ENCODE results near the gene OR10A3. TPM values are rescaled to one million over a fixed set of nuclear protein-coding genes. Genes with fewer than 3 reads are reported as not detected.
"Not testable (repeated sequence)": the region's sequence is repeated elsewhere in the genome, so short reads cannot be mapped to it uniquely, and the experiment has no call there.

The OR10A3 gene, protein sequence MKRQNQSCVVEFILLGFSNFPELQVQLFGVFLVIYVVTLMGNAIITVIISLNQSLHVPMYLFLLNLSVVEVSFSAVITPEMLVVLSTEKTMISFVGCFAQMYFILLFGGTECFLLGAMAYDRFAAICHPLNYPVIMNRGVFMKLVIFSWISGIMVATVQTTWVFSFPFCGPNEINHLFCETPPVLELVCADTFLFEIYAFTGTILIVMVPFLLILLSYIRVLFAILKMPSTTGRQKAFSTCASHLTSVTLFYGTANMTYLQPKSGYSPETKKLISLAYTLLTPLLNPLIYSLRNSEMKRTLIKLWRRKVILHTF
- total RNA-seq = not detected
- long read RNA-seq = 0 reads

DNA sequence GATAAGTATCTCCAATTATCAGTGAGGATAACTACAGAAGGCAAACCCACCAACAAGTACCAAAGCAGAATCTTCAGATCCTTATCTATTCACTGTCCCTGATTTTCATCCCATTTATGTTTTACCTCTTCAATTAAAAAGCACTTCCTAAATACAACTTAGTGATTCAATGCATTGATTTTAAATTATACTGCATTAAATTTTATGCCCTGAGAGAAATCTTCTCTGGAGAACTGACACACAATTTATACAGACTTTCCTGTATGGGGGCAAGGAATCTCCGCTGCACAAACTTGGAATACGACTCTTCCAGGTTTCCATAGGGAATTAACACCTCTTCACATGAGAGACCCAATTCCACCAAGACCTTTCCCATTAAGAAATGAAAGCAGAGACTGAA lies at the start of gene OR10A3:
TSS of gene OR10A3 (minus strand) at position 101 of the 400 bp plus-strand sequence. CDS start 2,188 bp downstream, outside the sequence.
- ATAC-seq (no peak), DNase-seq (no peak)
- intact Hi-C loops (cut with DNase I) = no loop called here

DNA sequence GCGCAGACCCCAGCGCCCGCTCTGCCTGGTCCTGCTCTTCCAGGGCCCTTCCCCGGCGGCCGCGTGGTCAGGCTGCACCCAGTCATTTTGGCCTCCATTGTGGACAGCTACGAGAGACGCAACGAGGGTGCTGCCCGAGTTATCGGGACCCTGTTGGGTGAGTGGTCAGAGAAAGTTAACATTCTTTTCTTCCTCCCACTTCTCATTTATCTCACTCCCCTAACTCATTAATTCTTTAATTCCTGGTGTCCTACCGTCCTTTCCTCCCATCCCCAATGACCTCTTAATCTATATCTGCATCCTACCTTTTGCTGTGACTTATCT lies 46.0 kb upstream of the OR10A3 start:
- DNase-seq = not testable (repeated sequence)
- ATAC-seq = peak in 1 of 2 donors; percentile 45
- intact Hi-C loops (cut with DNase I) = loop anchor here (2.0 to 10.0 kb wide), 3 partner anchors 93 to 890 kb away; no protein-coding TSS in a partner anchor

DNA sequence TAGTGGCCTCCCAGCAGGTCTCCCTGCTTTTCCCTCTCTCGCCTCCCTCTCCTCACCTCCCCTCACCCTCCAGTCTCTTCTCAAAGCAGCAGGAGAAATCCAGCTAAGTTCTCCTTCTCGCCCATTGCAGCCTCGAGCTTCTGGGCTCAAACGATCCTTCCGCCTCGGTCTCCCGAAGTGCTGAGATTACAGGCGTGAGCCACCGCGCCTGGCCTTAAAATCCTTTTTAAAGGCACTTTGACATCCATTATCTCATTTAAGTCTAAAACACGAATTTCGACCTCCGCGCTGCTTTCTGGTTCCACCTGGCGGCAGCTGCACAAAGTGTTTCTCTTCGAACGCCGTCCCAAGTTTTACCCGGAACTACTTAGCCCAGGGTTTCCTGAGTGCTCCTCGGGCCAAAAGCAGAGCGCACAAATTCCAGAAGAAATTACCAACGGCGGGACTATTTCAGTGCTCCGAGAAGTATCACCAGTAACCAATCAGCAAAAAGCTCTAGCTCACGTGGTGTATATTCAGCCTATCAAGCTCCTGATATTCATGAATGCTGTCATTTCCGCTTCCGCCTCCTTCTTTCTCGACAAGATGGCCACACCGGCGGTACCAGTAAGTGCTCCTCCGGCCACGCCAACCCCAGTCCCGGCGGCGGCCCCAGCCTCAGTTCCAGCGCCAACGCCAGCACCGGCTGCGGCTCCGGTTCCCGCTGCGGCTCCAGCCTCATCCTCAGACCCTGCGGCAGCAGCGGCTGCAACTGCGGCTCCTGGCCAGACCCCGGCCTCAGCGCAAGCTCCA lies 45.5 kb upstream of the OR10A3 start, which contains the start of gene EIF3F:
TSS of gene EIF3F (plus strand) at position 570 of the 792 bp plus-strand sequence. CDS start at position 586, 16 bp downstream.
- ATAC-seq (peak; percentile 99 to 100), DNase-seq (peak; percentile 89)
- intact Hi-C loops (cut with DNase I) = loop anchor here (2.0 to 10.0 kb wide), 3 partner anchors 92 to 890 kb away; no protein-coding TSS in a partner anchor

DNA sequence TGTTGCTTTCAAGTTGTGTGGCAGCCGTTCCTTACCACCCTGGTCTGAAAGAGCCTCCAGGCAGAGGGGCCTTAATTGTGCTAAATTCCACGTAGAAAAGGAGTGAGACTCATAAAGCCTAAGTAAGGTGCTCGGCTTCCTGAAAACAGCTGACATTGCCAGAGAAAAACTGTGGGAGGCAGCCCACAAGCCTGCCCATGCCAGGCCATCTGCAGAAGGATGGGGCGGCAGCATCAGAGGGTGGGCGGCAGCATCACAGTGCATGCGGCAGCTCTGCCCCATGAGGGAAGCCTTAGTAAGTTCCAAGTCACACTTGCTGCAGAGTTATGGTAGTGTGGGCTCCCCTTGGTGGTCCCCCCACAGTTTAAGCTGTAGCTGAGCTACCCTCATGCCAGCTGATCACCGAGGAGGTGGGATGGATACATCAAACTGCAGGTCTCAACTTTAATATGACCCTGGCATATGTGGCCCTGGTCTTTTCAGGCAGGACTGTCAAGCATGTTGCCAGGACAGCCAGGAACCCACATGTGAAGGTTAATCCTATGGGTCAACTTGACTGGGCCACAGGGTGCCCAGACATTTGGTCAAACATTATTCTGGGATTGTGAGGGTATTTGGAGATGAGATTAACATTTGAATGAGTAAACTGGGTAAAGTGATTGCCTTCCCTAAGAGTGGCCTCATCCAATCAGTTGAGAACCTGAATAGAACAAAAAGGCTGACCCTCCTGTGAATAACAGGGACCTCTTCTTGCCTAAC lies 42.5 kb upstream of the OR10A3 start:
- ATAC-seq (no peak), DNase-seq (no peak)
- intact Hi-C loops (cut with DNase I) = loop anchor here in 1 of 2 donors (10.0 kb wide), 1 partner anchor 89 kb away; no protein-coding TSS in a partner anchor

DNA sequence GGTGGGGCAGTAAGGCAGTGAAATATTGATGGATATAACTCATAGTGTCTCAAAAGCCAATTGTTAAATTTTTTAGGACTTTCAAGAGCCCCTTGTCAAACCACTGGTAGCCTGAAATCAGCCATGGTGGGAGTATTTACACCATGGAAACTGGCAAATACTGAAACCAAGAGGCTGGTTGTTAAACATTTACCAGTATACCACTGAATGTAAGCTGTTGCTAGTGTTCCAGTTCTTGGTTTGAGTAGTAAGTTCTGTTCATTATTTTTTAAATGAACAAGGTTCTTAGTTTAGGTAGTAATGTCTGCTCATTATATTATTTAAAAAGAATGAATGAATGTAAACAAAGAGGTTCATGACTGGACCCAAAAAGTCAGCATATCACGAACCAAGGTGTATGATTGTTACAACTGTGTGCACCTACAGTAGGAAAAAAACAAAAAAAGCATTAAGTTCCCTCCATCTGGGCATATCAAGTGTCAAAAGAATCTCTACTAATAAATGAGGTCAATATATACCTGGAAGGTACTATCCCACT lies 41.1 kb upstream of the OR10A3 start:
- intact Hi-C loops (cut with DNase I) = loop anchor here in 1 of 2 donors (10.0 kb wide), 1 partner anchor 88 kb away; no protein-coding TSS in a partner anchor
- ATAC-seq (no peak), DNase-seq (no peak)

DNA sequence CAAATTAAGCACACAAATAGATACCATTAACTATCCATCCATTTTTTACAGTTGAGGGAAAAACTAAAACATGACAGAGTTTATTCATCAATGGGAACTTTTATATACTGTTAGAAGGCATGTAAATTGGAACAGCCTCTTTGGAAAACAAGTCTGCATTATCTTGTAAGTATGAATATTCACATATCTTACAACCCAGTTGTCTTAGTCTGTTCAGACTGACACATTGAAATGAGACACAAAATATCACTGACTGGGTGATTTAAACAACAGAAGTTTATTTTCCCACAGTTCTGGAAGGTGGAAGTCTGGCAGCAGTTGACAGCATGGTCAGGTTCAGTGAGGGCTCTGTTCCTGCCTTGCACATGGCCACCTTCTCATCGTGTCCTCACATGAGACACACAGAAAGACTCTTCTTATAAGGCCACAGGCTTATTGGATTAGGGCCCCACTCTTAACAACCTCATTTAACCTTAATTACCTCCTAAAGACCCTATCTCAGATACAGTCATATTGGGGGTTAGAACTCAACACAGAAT lies 40.2 kb upstream of the OR10A3 start:
- DNase-seq (no peak), ATAC-seq (no peak)
- intact Hi-C loops (cut with DNase I) = loop anchor here in 1 of 2 donors (10.0 kb wide), 1 partner anchor 87 kb away; no protein-coding TSS in a partner anchor

DNA sequence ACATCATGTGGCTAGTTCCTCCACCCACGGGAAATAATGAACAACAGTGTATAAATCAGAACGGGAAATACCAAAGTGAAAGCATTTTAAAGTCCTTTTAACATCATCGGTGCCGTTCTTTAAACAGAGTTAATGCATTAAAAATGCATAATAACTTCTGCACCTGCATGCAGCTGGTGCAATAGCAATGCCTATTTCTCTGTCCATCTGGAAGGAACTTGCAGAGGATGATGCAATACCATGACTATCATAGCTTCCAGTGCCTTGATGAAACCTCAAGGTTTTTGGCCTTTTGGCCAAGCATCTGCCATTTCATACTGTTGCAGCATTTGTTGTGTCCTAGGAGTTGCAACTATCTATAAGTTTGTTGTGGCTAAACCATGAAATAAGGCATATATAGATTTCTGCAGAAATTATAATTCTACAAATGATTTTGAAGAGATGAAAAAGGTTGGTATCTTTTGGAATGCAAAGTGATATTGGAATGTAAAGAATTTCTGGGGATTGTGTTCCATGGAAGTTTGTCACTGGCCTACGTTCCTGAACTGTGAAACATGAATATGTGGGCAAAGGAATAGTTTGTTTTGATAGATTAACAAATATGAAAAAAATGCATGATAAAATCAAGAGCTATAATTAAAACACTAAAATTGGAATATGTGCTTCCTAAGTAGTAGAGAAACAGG lies 35.9 kb upstream of the OR10A3 start:
- ATAC-seq = no peak
- DNase-seq = no peak
- intact Hi-C loops (cut with DNase I) = no loop called here

DNA sequence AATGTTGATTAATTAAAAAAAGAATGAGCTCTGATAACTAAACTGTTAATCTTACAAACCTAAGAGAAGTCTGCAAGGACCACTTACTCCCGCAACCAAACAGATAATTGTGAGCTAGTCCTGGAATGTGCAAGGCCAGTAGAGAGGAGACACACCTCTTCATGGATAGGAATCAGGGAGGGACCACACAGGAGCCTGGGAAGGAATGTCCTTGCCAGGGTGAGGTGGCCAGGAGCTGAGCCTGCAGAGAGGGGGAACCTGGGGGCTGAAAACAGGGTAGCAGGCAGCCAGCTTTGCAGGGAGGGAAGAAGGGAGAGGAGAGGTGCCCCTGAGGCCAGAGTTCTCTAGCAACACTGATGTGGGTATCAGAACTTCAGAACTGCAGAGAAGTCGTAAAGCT lies 33.2 kb upstream of the OR10A3 start:
- ATAC-seq = no peak
- intact Hi-C loops (cut with DNase I) = no loop called here
- no peak for DNase-seq

DNA sequence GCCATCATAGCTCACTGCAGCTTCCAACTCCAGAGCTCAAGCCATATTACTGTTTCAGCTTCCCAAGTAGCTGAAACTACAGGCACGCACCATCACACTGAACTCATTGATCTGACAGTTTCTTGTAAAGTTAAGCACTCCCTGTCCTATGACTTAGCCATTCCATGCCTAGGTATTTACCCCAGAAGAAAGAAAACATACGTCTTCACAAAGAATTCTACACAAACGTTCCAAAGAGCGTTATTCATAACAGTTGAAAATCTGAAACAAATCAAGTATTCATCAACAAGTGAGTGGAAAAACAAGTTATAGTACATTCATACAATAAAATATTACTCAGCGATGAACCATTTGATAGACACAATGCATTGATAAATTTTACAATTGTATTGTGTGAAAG lies 31.5 kb upstream of the OR10A3 start:
- intact Hi-C loops (cut with DNase I) = no loop called here
- no peak for DNase-seq
- no peak for ATAC-seq

DNA sequence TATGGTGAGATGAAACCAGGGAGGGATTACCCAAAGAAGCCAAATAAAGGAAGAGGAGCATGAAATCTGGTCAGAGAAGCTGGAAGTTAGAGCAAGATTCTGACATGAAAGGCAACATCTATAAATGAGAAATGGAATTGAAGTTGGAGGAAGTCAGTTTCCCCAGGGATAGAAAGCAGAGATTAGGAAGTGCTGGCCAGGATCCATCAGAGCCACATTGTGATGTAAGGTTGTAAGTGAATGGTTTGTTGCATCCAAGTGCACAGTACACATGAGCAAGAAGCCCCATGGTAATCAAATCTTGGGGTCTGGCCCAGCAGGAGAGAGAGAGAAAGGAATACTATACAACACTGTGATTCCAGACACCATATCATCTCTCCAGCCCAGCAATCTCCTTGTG lies 30.3 kb upstream of the OR10A3 start:
- no peak for ATAC-seq

DNA sequence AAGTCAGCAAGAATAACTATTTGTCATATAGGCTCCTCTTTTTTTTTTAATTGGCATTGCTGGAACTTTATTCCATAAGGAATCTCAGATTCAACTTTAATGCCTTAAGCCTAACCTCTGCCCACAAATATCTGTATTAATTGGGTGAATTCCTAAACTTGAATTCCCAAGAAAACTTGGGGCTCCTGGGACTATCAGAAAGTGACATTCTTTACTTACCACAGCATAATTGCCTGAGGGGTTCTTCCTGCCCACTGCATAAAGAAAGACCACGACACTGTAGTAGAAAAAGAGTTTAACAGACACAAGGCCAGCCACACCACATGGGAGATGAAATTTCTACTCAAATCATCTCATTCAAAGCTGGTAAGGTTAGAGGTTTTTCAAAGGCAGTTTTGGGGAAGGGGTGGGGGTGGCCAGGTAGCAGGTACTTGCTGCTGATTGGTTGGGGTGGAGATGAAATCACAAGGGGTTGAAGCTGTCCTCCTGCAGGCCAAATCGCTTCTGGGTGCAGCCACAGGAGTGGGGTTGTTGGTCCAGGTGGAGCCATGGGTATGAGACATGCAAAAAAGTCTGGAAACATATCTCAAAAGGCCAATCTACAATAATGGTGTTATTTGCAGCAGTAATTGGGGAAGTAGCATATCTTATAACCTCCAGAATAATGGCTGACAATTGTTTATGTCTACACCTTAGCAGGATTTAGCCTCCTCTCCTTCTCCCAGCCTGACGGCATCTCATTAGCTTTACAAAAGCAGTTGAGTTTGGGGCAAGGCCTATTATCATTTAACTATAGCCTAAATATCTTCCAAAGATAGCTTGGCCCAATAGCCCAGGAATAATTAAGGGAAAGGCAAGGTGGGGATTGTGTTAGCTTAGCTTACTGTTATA lies 28.5 kb upstream of the OR10A3 start:
- intact Hi-C loops (cut with DNase I) = no loop called here
- no peak for DNase-seq
- no peak for ATAC-seq

More for the DNA sequence above, 30.3 kb upstream of the OR10A3 start:
- DNase-seq = no peak
- intact Hi-C loops (cut with DNase I) = no loop called here

DNA sequence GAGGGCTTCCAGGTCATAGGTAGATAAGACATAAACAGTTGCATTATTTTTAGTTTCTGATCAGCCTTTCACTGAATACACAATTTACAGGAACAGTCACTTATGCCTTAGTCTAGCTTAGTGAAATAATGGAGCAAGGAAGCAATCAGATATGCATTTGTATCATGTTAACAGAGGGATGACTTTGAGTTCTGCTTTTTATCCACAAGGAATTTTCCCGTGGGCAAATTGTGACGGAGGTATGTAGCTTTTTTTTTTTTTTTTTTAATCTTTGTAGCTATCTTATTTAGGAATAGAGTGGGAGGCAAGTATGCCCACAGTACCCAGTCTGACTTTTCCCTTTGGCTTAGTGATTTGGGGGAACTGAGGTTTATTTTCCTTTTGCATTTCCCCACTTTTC lies 27.2 kb upstream of the OR10A3 start:
- intact Hi-C loops (cut with DNase I) = no loop called here
- no peak for DNase-seq
- no peak for ATAC-seq

DNA sequence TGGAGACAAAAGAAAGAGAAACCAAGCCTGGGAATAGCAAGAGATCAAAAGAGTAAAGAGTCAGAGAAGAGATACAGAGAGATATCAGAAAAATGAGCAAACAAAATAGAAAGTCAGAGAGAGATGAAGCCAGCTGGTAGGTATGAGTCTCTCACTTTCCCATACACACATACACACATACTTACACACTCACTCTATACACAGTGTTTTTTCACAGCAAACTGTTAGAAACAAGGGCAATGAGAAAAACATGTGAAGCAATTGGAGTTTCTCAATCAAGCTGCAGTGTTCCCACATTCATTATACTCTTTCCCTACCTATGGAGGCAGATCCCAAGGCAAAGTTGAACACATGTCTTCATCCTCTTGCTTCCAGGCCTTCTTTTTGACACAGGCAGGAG lies 26.3 kb upstream of the OR10A3 start:
- DNase-seq (no peak), ATAC-seq (no peak)
- intact Hi-C loops (cut with DNase I) = no loop called here

DNA sequence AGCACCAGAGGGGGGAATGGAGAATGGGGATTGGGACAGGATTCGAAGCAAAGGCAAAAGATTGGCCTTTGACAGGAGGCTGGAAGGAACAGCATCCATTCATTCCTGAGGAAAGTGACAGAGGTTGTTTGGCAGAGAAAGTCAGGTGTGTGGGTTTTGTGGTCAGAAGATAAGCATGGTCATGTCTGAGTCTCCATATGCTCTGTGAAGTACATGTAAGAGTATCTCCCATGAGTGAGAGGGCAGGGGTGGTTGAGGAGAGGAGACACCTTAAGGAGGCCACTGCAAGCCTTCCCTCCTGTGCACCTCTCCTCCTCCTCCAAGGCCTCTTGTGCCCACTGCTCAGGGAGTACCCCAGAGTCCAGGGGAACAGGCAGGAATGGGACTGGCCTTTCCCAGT lies 25.6 kb upstream of the OR10A3 start:
- no peak for DNase-seq
- ATAC-seq = no peak
- intact Hi-C loops (cut with DNase I) = no loop called here

DNA sequence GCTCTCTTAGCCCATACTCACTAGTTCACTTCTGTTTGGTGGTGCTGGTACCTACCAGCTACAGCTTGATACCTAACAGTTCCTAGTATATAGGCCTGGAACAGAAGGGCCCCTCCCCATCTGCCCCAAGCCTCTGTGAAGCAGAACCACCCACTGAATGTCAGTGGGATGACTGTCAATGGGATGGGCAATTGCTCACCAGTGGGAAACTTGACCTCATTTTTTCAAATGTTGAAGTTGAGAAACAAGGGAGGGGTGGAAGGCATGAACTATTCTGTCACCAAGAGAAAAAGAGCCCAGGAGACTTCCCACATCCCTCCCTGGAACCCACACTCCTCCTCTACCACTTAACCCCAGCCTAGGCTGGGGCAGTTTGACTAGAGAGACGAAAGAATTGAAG lies 23.9 kb upstream of the OR10A3 start, which contains the start of gene NLRP10:
TSS of gene NLRP10 (minus strand) at position 62 of the 400 bp plus-strand sequence. CDS start 1,952 bp downstream, outside the sequence.
- intact Hi-C loops (cut with DNase I) = no loop called here
- DNase-seq (no peak), ATAC-seq (no peak)

DNA sequence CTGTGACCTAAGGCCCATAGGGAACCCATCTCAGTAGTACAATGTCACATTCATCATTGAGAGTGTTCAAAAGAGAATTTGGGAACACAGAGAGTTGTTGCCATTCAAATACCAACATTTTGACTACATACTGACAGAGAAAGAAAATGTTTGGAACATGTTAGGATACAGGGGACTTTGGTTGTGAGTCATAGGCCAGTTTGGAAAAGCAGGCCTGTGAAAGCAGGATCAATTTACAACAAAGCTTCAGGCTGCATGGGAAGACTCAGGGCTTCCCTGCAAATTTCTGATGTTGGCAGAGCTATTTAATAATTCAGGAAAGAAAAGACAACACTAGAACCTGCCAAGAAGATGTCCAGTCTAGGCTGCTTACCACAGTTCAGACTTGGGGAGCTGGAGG lies 23.4 kb upstream of the OR10A3 start:
- intact Hi-C loops (cut with DNase I) = no loop called here
- ATAC-seq (no peak), DNase-seq (no peak)

DNA sequence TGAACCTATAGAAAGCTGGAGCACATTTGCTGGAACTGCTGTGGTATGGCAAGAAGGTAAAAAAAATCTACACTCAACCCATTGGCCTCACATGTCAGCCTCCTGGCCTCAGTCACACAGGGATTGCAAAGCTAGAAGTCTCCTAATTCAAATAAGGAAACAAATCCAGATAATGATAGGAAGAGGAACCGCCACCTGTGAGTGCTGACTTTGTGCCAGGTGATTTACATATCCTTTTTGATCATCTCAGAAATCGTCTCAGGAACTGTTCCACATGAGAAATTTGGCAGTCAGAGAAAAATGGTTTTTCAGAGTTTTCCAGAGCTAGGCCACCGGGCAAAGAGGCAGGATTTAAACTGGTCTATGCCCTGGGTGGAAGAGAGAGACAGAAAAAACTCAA lies 22.8 kb upstream of the OR10A3 start:
- ATAC-seq (no peak), DNase-seq (no peak)
- intact Hi-C loops (cut with DNase I) = no loop called here
